C4-2B (cell line): ENCODE results near the gene CTNNBL1.

Source experiments
- H3K27ac ChIP-seq: fragments of 450-650 bp; 2 replicates; pipeline ENCODE4 v1.5.1; 2017
- ZFX ChIP-seq: fragments of 450-650 bp; IDR thresholded peaks from 2 replicates; pipeline ENCODE4 v1.6.1; 2017
- TF ChIP-seq, protein P1 (sequence below): fragments of 450-650 bp; conservative IDR thresholded peaks from 2 replicates; pipeline ENCODE4 v1.5.1; 2017; ENCODE audit warnings: mild to moderate bottlenecking

Gene CTNNBL1

DNA sequence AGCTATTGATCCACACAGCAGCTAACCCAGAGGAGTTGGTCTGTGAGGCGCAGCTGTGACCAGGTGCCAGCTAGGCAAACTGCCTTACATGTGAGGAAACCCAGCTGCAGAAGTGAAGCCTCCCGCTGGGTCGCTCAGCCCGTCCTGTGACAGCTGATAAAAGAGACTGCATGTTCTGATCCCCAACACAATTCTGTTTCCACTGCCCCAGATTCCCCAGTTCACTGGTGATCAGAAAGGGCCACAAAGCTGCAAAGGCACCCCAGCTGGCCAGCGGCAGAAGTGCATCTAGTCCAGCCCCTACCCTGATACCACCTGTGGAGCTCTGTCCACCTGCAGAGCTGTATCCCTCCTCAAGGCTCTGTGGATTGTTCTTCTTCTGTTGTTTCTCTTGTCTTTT, 64.5 kb downstream of the CTNNBL1 start:
- no peak for TF ChIP-seq ZFX
- TF ChIP-seq, protein P1, sequence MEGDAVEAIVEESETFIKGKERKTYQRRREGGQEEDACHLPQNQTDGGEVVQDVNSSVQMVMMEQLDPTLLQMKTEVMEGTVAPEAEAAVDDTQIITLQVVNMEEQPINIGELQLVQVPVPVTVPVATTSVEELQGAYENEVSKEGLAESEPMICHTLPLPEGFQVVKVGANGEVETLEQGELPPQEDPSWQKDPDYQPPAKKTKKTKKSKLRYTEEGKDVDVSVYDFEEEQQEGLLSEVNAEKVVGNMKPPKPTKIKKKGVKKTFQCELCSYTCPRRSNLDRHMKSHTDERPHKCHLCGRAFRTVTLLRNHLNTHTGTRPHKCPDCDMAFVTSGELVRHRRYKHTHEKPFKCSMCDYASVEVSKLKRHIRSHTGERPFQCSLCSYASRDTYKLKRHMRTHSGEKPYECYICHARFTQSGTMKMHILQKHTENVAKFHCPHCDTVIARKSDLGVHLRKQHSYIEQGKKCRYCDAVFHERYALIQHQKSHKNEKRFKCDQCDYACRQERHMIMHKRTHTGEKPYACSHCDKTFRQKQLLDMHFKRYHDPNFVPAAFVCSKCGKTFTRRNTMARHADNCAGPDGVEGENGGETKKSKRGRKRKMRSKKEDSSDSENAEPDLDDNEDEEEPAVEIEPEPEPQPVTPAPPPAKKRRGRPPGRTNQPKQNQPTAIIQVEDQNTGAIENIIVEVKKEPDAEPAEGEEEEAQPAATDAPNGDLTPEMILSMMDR = peak; percentile 39
- H3K27ac ChIP-seq = peak overlapping the region; percentile 71

DNA sequence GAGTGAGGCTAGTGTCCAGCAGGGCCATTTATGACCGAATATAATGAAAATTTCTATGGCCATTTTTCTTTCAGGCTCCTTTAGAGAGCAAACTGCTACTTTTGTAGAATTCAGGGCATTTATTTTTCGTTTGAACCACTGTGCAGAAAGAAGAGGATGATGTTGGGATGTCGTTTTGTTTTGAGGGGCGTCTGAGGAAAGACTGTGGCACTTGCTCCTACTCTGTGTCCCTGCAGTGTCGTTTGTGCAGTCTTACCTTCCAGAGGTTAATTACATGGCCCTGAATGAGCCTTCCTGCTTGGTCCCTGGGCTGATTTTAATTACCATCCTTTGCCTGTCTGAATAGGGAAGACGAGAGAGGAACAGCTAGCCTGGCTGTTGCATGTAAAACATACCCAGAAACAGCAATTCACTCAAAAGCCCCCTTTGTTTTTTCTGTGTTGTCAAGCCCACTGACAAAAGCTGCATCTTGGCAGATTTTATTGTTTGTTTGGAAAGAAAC, 65.3 kb downstream of the CTNNBL1 start:
- no peak for TF ChIP-seq ZFX
- TF ChIP-seq, protein P1 = no peak
- peak overlapping the region; percentile 71 for H3K27ac ChIP-seq

DNA sequence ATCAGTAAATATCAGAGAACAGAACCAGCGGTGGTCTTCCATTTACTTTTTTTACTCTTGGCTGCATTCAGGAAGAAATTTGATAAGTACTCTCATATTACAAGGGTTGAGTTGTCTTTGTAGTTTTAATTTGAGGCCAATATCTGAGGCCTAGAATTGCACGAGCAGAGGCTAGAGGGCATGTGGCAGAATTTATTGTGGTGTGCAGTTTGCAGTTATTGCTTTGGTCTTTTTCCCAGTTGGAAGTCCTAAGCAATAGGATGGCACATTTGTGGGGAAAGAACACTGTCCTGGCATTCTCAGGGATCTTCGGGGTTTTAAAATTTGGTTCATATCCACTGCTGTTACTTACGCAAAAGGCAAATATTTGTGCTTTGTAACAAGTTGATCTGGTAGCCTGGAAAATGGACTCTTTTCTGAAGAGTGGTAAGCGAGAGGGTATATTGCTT, 66.0 kb downstream of the CTNNBL1 start:
- TF ChIP-seq, protein P1 = no peak
- no peak for TF ChIP-seq ZFX
- peak overlapping the region; percentile 81; the same call in 1 of the 2 replicates for H3K27ac ChIP-seq

DNA sequence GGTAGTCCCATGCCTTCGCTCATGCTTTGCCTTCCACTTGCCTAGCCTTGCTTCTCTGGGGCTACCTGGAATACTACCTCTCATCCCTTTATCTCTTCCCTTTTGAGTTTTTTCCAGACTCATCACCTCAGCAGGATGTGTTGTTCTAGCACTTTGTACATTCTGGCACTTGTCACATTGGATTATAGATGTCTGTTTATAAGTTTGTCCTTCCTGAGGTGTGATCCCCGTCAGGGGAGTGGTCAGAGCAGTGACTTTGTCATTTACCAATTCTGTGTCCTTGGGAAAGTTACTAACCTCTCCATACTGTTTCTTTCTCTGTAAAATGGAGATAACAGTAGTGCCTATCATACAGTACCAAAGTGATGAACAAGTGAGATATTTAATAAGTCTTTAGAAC, 66.5 kb downstream of the CTNNBL1 start:
- H3K27ac ChIP-seq = peak overlapping the region; percentile 81; the same call in 1 of the 2 replicates
- TF ChIP-seq, protein P1 = no peak
- no peak for TF ChIP-seq ZFX

DNA sequence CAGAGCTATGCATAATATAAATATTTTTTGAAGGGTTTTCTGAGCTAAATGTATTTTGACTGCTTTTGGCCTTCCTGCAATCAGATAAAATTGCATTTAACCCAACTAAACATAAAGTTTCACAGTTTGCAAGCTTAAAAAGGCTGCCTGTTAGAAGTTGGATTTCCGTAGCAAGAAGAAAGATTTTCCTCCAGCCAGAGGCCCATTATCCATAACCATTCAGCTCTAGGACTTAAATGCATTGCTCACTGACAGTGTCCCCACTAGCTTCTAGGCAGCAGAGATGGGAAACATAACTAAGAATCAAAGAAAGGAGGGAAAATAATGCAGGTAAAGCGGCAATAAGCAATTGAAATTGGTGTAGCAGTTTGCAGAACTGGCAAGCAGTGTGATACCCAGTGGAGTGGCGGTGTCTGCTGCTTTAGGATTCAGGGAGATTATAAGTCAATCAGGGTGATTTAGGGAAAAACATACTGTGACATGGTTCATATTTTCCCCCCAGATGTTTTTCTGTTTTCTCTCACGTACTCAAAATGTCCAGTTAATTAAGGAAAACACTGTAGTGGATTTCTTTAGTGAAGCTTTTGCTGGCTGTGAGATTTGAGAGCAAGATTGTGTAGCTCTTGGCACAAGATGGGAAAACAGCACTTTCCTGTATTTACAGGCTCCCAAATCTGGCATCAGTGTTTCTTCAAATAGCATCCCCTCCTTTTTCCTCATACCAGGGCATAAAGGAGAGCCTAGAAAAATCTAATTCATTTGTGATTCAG, 69.1 kb downstream of the CTNNBL1 start:
- H3K27ac ChIP-seq = no peak overlapping the region
- TF ChIP-seq, protein P1 = no peak
- TF ChIP-seq ZFX = no peak

DNA sequence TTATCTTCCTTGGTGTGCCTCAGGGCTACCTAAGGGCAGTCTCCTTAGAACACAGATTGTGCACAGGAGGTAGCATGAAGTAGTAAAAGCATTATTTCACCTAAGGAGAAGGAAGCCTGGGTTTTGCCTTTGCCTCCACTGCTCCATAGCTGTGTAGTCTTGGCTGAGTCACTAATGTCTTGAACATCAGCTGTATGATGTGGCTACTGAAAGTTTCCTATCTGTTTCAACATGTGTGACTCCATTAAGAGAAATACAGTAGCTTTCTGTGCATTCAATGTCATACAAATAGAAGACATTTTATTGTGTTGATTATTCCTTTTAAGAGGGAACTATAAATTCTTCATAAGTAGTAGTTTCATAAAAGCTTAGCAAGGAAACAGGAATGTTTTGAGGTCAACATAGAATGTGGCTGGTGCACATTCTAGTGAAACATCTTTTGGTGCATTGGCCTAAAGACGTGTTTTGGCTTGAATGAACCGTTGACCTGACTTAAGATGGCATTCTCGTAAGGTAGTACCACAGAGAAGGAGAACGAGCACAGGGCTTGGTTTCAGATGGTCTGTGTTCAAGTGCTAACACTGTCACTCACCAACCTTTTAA, 70.6 kb downstream of the CTNNBL1 start:
- TF ChIP-seq ZFX = no peak
- TF ChIP-seq, protein P1 = no peak

DNA sequence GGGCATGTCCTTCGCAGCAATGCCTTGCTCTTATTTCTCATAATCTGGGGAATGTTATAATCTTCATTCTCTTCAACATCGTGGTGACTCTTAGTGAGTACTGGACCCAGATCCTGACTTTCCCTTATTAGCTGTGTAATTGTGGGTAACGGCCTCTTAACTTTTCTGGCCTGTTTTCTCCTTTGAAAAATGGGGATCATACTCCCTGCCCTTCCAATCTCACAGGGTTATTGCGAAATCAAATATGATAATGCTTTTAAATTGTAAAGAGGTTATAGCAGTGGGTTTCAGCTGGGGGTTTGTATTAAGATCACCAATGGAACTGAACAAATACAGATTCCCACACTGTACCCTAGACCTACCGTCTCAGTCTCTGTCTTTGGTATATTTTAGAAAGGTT, 77.1 kb downstream of the CTNNBL1 start:
- TF ChIP-seq, protein P1 = no peak
- no peak for TF ChIP-seq ZFX

More for the DNA sequence above, 70.6 kb downstream of the CTNNBL1 start:
- no peak overlapping the region for H3K27ac ChIP-seq

More for the DNA sequence above, 77.1 kb downstream of the CTNNBL1 start:
- H3K27ac ChIP-seq = no peak overlapping the region
